Kidney epithelial cell (primary cell): ENCODE measurements around the gene MPZL3. TPM values are rescaled to one million over a fixed set of nuclear protein-coding genes. Genes with fewer than 3 reads are reported as not detected.

Experiments
- DNase-seq: peaks from one replicate; pipeline ENCODE4 v3.0.0-alpha.2; 2010; ENCODE audit warnings: low read depth
- H3K27me3 ChIP-seq: 2 replicates; pipeline ENCODE4 v1.6.0; 2011; ENCODE audit warnings: low read length; ENCODE audit not compliant: control insufficient read depth, insufficient read depth
- H3K36me3 ChIP-seq: 2 replicates; pipeline ENCODE4 v1.5.1; 2011; ENCODE audit warnings: low read length; ENCODE audit not compliant: control insufficient read depth, insufficient read depth
- H3K4me3 ChIP-seq: 2 replicates; pipeline ENCODE4 v1.5.1; 2011; ENCODE audit warnings: low read depth, mild to moderate bottlenecking, control low read depth, low read length
- CTCF ChIP-seq: IDR thresholded peaks from 2 replicates; pipeline ENCODE4 v1.5.1; 2011; ENCODE audit warnings: mild to moderate bottlenecking, moderate library complexity, low read length, control low read depth, inconsistent platforms; ENCODE audit not compliant: insufficient read depth, poor library complexity, severe bottlenecking
- total RNA-seq: library from RNA; depleted of rRNA; stranded (reverse); fragments of >200 nt; gene quantifications from 2 replicates; pipeline ENCODE4 v1.2.3, GENCODE V29; 2015

Gene MPZL3
- 7.9 and 9.4 TPM in 2 replicates for total RNA-seq

- DNase-seq = peak; percentile 79
- H3K36me3 ChIP-seq = no peaks in the 10 kb centered on the region
- H3K4me3 ChIP-seq = peak within 1 kb of the TSS; percentile 91
- no peak for TF ChIP-seq CTCF
- no peaks in the 10 kb centered on the region for H3K27me3 ChIP-seq
These were observed at the start of gene MPZL3 for GRCh38 chr11:118251858-118252652. Gene MPZL3, minus strand, starts transcription at chr11:118252365. Its CDS starts 71 bp downstream, at chr11:118252294.

GRCh38 chr11:118301600-118302195, 49.5 kb upstream of the MPZL3 start:
- no peak for DNase-seq
- Histone ChIP-seq H3K27me3 (peaks cover 3% of the 10 kb centered on the region), H3K4me3 (no peak overlapping the region), H3K36me3 (no peaks in the 10 kb centered on the region)
- TF ChIP-seq CTCF = no peak

- no peak overlapping the region for H3K4me3 ChIP-seq
- H3K27me3 ChIP-seq = peaks cover 2% of the 10 kb centered on the region
- H3K36me3 ChIP-seq = no peaks in the 10 kb centered on the region
- TF ChIP-seq CTCF = peak; percentile 73
- peak; percentile 44 for DNase-seq
These were observed 43.8 kb upstream of the MPZL3 start for GRCh38 chr11:118295815-118296454.

GRCh38 chr11:118295199-118295598, 43.0 kb upstream of the MPZL3 start:
- no peak overlapping the region for H3K4me3 ChIP-seq
- TF ChIP-seq CTCF = no peak
- no peak for DNase-seq

GRCh38 chr11:118294053-118294452, 41.9 kb upstream of the MPZL3 start:
- no peak for DNase-seq
- no peaks in the 10 kb centered on the region for H3K36me3 ChIP-seq
- peaks cover 2% of the 10 kb centered on the region for H3K27me3 ChIP-seq
- no peak overlapping the region for H3K4me3 ChIP-seq
- no peak for TF ChIP-seq CTCF

More at GRCh38 chr11:118295199-118295598, 43.0 kb upstream of the MPZL3 start:
- Histone ChIP-seq H3K27me3 (peaks cover 2% of the 10 kb centered on the region), H3K36me3 (no peaks in the 10 kb centered on the region)
